HG03280 (cell line): Measurements from ENCODE around the gene CHI3L1.
"Not testable (repeated sequence)": the region's sequence is repeated elsewhere in the genome, so short reads cannot be mapped to it uniquely, and the experiment has no call there.

Experiments
- ATAC-seq: cut with Tn5 transposase; IDR thresholded peaks from one replicate; pipeline ENCODE4 v1.9.1; 2021; ENCODE audit warnings: mild to moderate bottlenecking, moderate library complexity; ENCODE audit not compliant: unreplicated experiment

CHI3L1 gene

GRCh38 chr1:203186446-203187303, at the start of gene CHI3L1:
CHI3L1 (minus strand) TSS chr1:203186704; CDS start chr1:203186623, 81 bp downstream.
- no peak for ATAC-seq

GRCh38 chr1:203234901-203235300, 48.4 kb upstream of the CHI3L1 start:
- not testable (repeated sequence) for ATAC-seq

GRCh38 chr1:203229471-203230135, 43.1 kb upstream of the CHI3L1 start, which contains the start of gene CHIT1:
CHIT1 (minus strand) TSS chr1:203229673; CDS start chr1:203229636, 37 bp downstream.
- no peak for ATAC-seq

GRCh38 chr1:203228670-203229069, 42.2 kb upstream of the CHI3L1 start:
- no peak for ATAC-seq

GRCh38 chr1:203227371-203228083, 41.0 kb upstream of the CHI3L1 start:
- ATAC-seq: no peak

- ATAC-seq: no peak
Measured at GRCh38 chr1:203225071-203225470, 38.6 kb upstream of the CHI3L1 start.

GRCh38 chr1:203223012-203223775, 36.7 kb upstream of the CHI3L1 start:
- ATAC-seq: no peak

GRCh38 chr1:203219934-203220333, 33.4 kb upstream of the CHI3L1 start:
- no peak for ATAC-seq

- no peak for ATAC-seq
Measured at GRCh38 chr1:203219171-203219570, 32.7 kb upstream of the CHI3L1 start.

- no peak for ATAC-seq
Measured at GRCh38 chr1:203217668-203218067, 31.2 kb upstream of the CHI3L1 start.

- no peak for ATAC-seq
Measured at GRCh38 chr1:203217139-203217655, 30.7 kb upstream of the CHI3L1 start.

GRCh38 chr1:203216274-203217138, 30.0 kb upstream of the CHI3L1 start:
- no peak for ATAC-seq

- no peak for ATAC-seq
Measured at GRCh38 chr1:203215573-203215972, 29.1 kb upstream of the CHI3L1 start.

- ATAC-seq: no peak
Measured at GRCh38 chr1:203214871-203215270, 28.4 kb upstream of the CHI3L1 start.

- ATAC-seq: no peak
Measured at GRCh38 chr1:203213126-203213525, 26.6 kb upstream of the CHI3L1 start.

GRCh38 chr1:203211812-203212211, 25.3 kb upstream of the CHI3L1 start:
- ATAC-seq: no peak

GRCh38 chr1:203210988-203211387, 24.5 kb upstream of the CHI3L1 start:
- no peak for ATAC-seq

- no peak for ATAC-seq
Measured at GRCh38 chr1:203210350-203210749, 23.8 kb upstream of the CHI3L1 start.

GRCh38 chr1:203208181-203208580, 21.7 kb upstream of the CHI3L1 start:
- no peak for ATAC-seq
